ENCODE measurements around the gene TFF1.

TFF1 gene

GRCh38 chr21:42338729-42339715, 27.3 kb downstream of the TFF1 start:
- TF ChIP-seq CTCF (IDR thresholded peaks at IDR 0.05; ENCODE audit: control extremely low read depth, extremely low read depth, low read depth, missing control alignments), result no peak
- ChIA-PET CTCF (interaction anchor here (0.7 to 5.4 kb wide), 18 partner anchors 18 to 222 kb away, joined by 3 to 30 read pairs (median 4); no protein-coding TSS in a partner anchor), POLR2A (no interaction called here)
- DNase-seq (ENCODE audit: extremely low spot score), result no peak

GRCh38 chr21:42337830-42338728, 28.3 kb downstream of the TFF1 start:
- ChIA-PET CTCF (interaction anchor here (0.7 to 5.4 kb wide), 25 partner anchors 8 to 221 kb away, joined by 3 to 30 read pairs (median 4); no protein-coding TSS in a partner anchor), POLR2A (no interaction called here)
- peak; percentile 67 for DNase-seq (ENCODE audit: extremely low spot score)
- peak; percentile 59 for TF ChIP-seq CTCF (IDR thresholded peaks at IDR 0.05; ENCODE audit: control extremely low read depth, extremely low read depth, low read depth, missing control alignments)

GRCh38 chr21:42337276-42337675, 29.1 kb downstream of the TFF1 start:
- CTCF ChIA-PET, result interaction anchor here (0.7 to 5.4 kb wide), 16 partner anchors 9 to 191 kb away, joined by 3 to 30 read pairs (median 4); no protein-coding TSS in a partner anchor
- DNase-seq (ENCODE audit: extremely low spot score), result no peak
- no peak for TF ChIP-seq CTCF (IDR thresholded peaks at IDR 0.05; ENCODE audit: control extremely low read depth, extremely low read depth, low read depth, missing control alignments)
- POLR2A ChIA-PET, result no interaction called here

GRCh38 chr21:42336054-42336453, 30.3 kb downstream of the TFF1 start:
- no peak for TF ChIP-seq CTCF (IDR thresholded peaks at IDR 0.05; ENCODE audit: control extremely low read depth, extremely low read depth, low read depth, missing control alignments)
- ChIA-PET CTCF (interaction anchor here (1.7 to 5.4 kb wide), 3 partner anchors 26 to 190 kb away, joined by 4 to 30 read pairs (median 6); no protein-coding TSS in a partner anchor), POLR2A (no interaction called here)
- no peak for DNase-seq (ENCODE audit: extremely low spot score)

- DNase-seq (ENCODE audit: extremely low spot score), result no peak
- ChIA-PET POLR2A (no interaction called here), CTCF (interaction anchor here (0.9 kb wide), 1 partner anchor 23 kb away, joined by 5 read pairs; no protein-coding TSS in a partner anchor)
- TF ChIP-seq CTCF (IDR thresholded peaks at IDR 0.05; ENCODE audit: control extremely low read depth, extremely low read depth, low read depth, missing control alignments), result no peak
Measured at GRCh38 chr21:42332557-42333317, 33.6 kb downstream of the TFF1 start.
